Tibial nerve (tissue), 4 donors: ENCODE results near the gene ZKSCAN3. TPM values are rescaled to one million over a fixed set of nuclear protein-coding genes. Genes with fewer than 3 reads are reported as not detected.
A peak's percentile ranks its signal among the peaks of the same experiment; 100 is the strongest.
"Not testable (repeated sequence)": the region's sequence is repeated elsewhere in the genome, so short reads cannot be mapped to it uniquely, and the experiment has no call there.

Source experiments
- DNase-seq, 2 donors: peaks; one replicate each; pipeline ENCODE4 v3.0.0-alpha.2; 2019; ENCODE audit warnings: low spot score in 2 of 2
- H3K27ac ChIP-seq, 4 donors: fragments of 200-600 bp; sonication (generic) in 3 of 4; one replicate each; pipeline ENCODE4 v1.5.1; 2017 to 2019; ENCODE audit warnings: mild to moderate bottlenecking in 1 of 4
- H3K27me3 ChIP-seq, 2 donors: fragments of 200-600 bp; sonication (generic) in 1 of 2; one replicate each; pipeline versions ENCODE4 v1.5.1 to v1.6.0; 2017 to 2019
- H3K36me3 ChIP-seq, 3 donors: fragments of 200-600 bp; sonication (generic); one replicate each; pipeline ENCODE4 v1.5.1; 2018 to 2019
- H3K4me1 ChIP-seq, 4 donors: fragments of 200-600 bp; sonication (generic) in 3 of 4; one replicate each; pipeline ENCODE4 v1.5.1; 2017 to 2019
- H3K4me3 ChIP-seq, 4 donors: fragments of 200-600 bp; sonication (generic) in 3 of 4; one replicate each; pipeline ENCODE4 v1.5.1; 2017 to 2019; ENCODE audit warnings: mild to moderate bottlenecking in 1 of 4, moderate library complexity in 1 of 4
- H3K9me3 ChIP-seq, 4 donors: fragments of 200-600 bp; sonication (generic) in 3 of 4; one replicate each; pipeline ENCODE4 v1.5.1; 2017 to 2019
- EP300 ChIP-seq, 2 donors: sonication (generic); formaldehyde crosslinking; IDR thresholded peaks; one replicate each; pipeline ENCODE4 v1.6.1; 2017; ENCODE audit warnings: antibody characterized with exemption in 2 of 2, mild to moderate bottlenecking in 1 of 2
- POLR2A ChIP-seq, 2 donors: fragments of 450-650 bp; IDR thresholded peaks; one replicate each; pipeline ENCODE4 v1.6.1; 2017; ENCODE audit warnings: antibody characterized with exemption in 2 of 2, mild to moderate bottlenecking in 2 of 2, moderate library complexity in 2 of 2
- WGBS, 2 donors: methylation state at CpG; one replicate each; pipeline ENCODE4 v1.1.5; 2018; 5-methylcytosine and 5-hydroxymethylcytosine counted together
- total RNA-seq, 4 donors: library from RNA; depleted of rRNA; stranded (reverse); fragments of >200 nt; gene quantifications; one replicate each; pipeline ENCODE4 v1.1.0, GENCODE V29; 2016
- TF ChIP-seq, protein P1 (sequence below), 5 experiments: fragments of 200-600 bp in 3 of 5; fragments of 450-650 bp in 2 of 5; sonication (generic) in 3 of 5; IDR thresholded peaks; one replicate each; pipeline ENCODE4 v1.5.1; 2016 to 2019; ENCODE audit warnings: antibody characterized with exemption in 5 of 5, mild to moderate bottlenecking in 3 of 5, moderate library complexity in 2 of 5

ZKSCAN3 gene
- total RNA-seq, 4 donors from 2014 or later: 4.5 to 15.1 (median 7.1) TPM

DNA sequence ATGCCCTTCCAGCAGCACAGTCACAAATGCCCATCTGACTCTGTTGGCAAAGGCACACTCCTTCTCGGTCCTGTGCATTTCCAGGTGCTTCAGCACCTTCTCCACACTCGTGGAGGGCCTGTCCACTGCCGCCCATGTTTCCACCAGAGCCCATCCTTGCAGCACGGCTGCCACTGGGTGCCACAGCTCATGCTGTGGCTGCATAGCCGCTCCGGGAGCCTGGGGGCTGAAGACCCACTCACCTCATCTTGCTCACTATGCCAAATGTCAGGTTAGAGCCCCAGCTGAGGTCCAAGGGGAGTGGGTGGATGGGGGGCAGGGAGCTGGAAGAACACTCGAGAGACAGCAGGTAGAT lies 6.9 kb downstream of the ZKSCAN3 start:
- Histone ChIP-seq H3K4me3 (no peak overlapping the region), H3K9me3 (no peaks in the 10 kb centered on the region), H3K27me3 (no peaks in the 10 kb centered on the region), H3K27ac (peak overlapping the region in 1 of 4 donors; percentile 87), H3K4me1 (peaks cover 0 to 42% (median 11%) of the 10 kb centered on the region in 4 donors), H3K36me3 (peaks cover 0 to 13% (median 0%) of the 10 kb centered on the region in 3 donors)
- no peak for TF ChIP-seq EP300 (IDR thresholded peaks at IDR 0.05)
- no peak for DNase-seq
- 74 to 83% methylated on average over 7 of the region's 7 CpGs for WGBS, 2 donors

- H3K9me3 ChIP-seq: no peaks in the 10 kb centered on the region
- H3K4me1 ChIP-seq: peaks cover 0 to 39% (median 11%) of the 10 kb centered on the region in 4 donors
- H3K4me3 ChIP-seq: no peak overlapping the region
- TF ChIP-seq POLR2A (IDR thresholded peaks at IDR 0.05) (no peak), EP300 (IDR thresholded peaks at IDR 0.05) (no peak)
- TF ChIP-seq, protein P1, sequence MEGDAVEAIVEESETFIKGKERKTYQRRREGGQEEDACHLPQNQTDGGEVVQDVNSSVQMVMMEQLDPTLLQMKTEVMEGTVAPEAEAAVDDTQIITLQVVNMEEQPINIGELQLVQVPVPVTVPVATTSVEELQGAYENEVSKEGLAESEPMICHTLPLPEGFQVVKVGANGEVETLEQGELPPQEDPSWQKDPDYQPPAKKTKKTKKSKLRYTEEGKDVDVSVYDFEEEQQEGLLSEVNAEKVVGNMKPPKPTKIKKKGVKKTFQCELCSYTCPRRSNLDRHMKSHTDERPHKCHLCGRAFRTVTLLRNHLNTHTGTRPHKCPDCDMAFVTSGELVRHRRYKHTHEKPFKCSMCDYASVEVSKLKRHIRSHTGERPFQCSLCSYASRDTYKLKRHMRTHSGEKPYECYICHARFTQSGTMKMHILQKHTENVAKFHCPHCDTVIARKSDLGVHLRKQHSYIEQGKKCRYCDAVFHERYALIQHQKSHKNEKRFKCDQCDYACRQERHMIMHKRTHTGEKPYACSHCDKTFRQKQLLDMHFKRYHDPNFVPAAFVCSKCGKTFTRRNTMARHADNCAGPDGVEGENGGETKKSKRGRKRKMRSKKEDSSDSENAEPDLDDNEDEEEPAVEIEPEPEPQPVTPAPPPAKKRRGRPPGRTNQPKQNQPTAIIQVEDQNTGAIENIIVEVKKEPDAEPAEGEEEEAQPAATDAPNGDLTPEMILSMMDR (IDR thresholded peaks at IDR 0.05): no peak
- 76 to 80% methylated on average over 6 of the region's 6 CpGs for WGBS, 2 donors
- H3K27me3 ChIP-seq: no peaks in the 10 kb centered on the region
- DNase-seq: no peak
- no peak overlapping the region for H3K27ac ChIP-seq
- H3K36me3 ChIP-seq: peaks cover 0 to 17% (median 0%) of the 10 kb centered on the region in 3 donors
Measured at GRCh38 chr6:28357036-28357435, 7.3 kb downstream of the ZKSCAN3 start.

DNA sequence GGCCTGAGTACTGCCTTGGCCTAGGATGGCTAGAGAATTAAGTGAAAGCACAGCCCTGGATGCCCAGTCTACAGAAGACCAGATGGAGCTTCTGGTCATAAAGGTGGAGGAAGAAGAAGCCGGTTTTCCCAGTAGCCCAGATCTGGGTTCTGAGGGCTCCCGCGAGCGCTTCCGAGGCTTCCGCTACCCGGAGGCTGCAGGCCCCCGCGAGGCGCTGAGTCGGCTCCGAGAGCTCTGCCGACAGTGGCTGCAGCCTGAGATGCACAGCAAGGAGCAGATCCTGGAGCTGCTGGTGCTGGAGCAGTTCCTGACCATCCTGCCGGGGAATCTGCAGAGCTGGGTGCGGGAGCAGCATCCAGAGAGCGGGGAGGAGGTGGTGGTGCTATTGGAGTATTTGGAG lies 9.8 kb downstream of the ZKSCAN3 start:
- H3K27ac ChIP-seq, H3K4me3 ChIP-seq, H3K27me3 ChIP-seq, H3K9me3 ChIP-seq, DNase-seq: not testable (repeated sequence)
- Histone ChIP-seq H3K36me3 (peaks cover 0 to 42% (median 0%) of the 10 kb centered on the region in 3 donors), H3K4me1 (peaks cover 0 to 18% (median 11%) of the 10 kb centered on the region in 4 donors)
- WGBS, 2 donors: 90 to 94% methylated on average over 15 to 16 of the region's 16 CpGs

DNA sequence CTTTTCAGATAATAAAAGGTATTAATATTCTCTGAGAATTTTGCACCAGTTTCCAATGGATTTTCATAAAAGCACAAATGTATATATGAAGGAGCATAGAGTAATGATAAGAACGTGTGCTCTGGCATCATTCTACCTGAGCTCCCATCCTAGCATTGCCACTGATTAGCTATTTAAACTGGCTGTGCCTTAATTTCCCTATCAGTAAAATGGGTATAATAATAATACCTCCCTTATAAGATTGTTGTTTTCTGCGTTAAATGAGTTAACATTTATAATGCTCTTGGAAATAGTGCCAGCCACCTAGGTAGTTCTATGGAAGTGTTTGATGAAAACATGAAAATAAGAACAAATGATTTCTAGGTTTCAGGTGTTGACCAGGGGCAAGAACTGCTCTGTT lies 11.2 kb downstream of the ZKSCAN3 start:
- Histone ChIP-seq H3K9me3 (no peaks in the 10 kb centered on the region), H3K27me3 (no peaks in the 10 kb centered on the region), H3K36me3 (peaks cover 0 to 56% (median 6%) of the 10 kb centered on the region in 3 donors), H3K4me3 (no peak overlapping the region), H3K27ac (no peak overlapping the region), H3K4me1 (peaks cover 0 to 7% (median 5%) of the 10 kb centered on the region in 4 donors)
- 91 to 94% methylated on average over 2 of the region's 2 CpGs for WGBS, 2 donors
- DNase-seq: no peak
- TF ChIP-seq, protein P1 (IDR thresholded peaks at IDR 0.05): no peak
- TF ChIP-seq POLR2A (IDR thresholded peaks at IDR 0.05) (no peak), EP300 (IDR thresholded peaks at IDR 0.05) (no peak)

GRCh38 chr6:28365590-28365989 lies 15.8 kb downstream of the ZKSCAN3 start:
- H3K27me3 ChIP-seq, H3K4me3 ChIP-seq, H3K9me3 ChIP-seq, DNase-seq, H3K4me1 ChIP-seq, H3K27ac ChIP-seq: not testable (repeated sequence)
- H3K36me3 ChIP-seq: peaks cover 0 to 83% (median 6%) of the 10 kb centered on the region in 3 donors
- 94% methylated on average over 4 of the region's 4 CpGs for WGBS, 2 donors

DNA sequence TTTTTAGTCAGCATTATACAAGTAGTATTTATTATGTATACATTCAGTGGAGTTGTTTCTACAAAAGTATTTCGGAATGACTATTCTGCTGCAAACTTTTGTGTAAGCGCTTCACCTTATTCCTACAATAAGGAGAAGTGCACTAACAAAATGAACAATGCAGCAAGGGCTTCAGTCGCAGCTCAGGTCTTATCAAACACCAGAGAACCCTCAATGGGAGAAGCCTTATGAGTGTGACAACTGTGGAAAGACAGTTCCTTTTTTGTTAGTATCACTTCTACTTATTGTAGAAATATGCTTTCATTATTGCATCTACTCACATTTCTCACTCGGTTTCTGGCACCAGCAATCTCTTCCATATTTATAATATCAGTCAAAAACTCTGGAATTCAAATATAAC lies 18.8 kb downstream of the ZKSCAN3 start:
- Histone ChIP-seq H3K4me3 (no peak overlapping the region), H3K9me3 (no peaks in the 10 kb centered on the region), H3K27ac (no peak overlapping the region), H3K27me3 (no peaks in the 10 kb centered on the region), H3K4me1 (no peaks in the 10 kb centered on the region), H3K36me3 (peaks cover 0 to 66% (median 6%) of the 10 kb centered on the region in 3 donors)
- WGBS, 2 donors: 82 to 88% methylated on average over 4 of the region's 4 CpGs
- DNase-seq: no peak
- TF ChIP-seq EP300 (IDR thresholded peaks at IDR 0.05): no peak
- TF ChIP-seq, protein P1 (IDR thresholded peaks at IDR 0.05): no peak
- no peak for TF ChIP-seq POLR2A (IDR thresholded peaks at IDR 0.05)

DNA sequence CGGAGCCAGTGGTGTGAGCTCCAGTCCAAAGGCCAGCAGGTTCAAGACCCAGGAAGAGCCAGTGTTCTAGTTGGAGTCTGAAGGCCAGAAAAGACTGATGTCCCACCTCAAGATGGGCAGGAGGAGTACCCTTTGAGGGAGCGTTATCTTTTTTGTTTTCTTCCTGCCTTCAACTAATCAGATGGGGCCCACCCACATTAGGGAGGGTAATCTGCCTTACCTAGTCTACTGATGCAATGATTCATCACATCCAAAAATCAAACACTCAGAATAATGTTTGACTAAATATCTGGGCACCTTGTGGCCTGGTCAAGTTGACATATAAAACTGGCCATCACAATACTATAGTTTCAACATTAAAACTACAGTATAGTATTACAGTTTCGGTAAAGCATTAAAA lies 19.7 kb downstream of the ZKSCAN3 start:
- H3K9me3 ChIP-seq: no peaks in the 10 kb centered on the region
- H3K4me1 ChIP-seq: no peaks in the 10 kb centered on the region
- peaks cover 0 to 57% (median 6%) of the 10 kb centered on the region in 3 donors for H3K36me3 ChIP-seq
- no peak overlapping the region for H3K27ac ChIP-seq
- no peak overlapping the region for H3K4me3 ChIP-seq
- WGBS, 2 donors: 92 to 99% methylated on average over 3 of the region's 3 CpGs
- no peaks in the 10 kb centered on the region for H3K27me3 ChIP-seq
- TF ChIP-seq EP300 (IDR thresholded peaks at IDR 0.05) (no peak), POLR2A (IDR thresholded peaks at IDR 0.05) (no peak)
- TF ChIP-seq, protein P1 (IDR thresholded peaks at IDR 0.05): no peak
- DNase-seq: no peak
